ENCODE results near the gene BABAM2. TPM values are rescaled to one million over a fixed set of nuclear protein-coding genes. Genes with fewer than 3 reads are reported as not detected.
A peak's percentile ranks its signal among the peaks of the same experiment; 100 is the strongest.

BABAM2 gene
- total RNA-seq, 1 donor from 2014 or later, result 41.0 TPM

- Histone ChIP-seq H3K36me3 (no peaks in the 10 kb centered on the region), H3K4me1 (peaks cover 91% of the 10 kb centered on the region), H3K9me3 (no peaks in the 10 kb centered on the region), H3K27me3 (no peaks in the 10 kb centered on the region), H3K4me3 (no peak overlapping the region), H3K27ac (peak overlapping the region; percentile 82)
- DNase-seq (ENCODE audit: extremely low spot score in 2 of 2), result no peak
- intact Hi-C loops (cut with DNase I), result loop anchor here (10.0 kb wide), 1 partner anchor 1999 kb away; the partner anchor contains the start of genes ADGRF3 and SELENOI
- TF ChIP-seq POLR2AphosphoS5 (IDR thresholded peaks at IDR 0.05; ENCODE audit: insufficient read depth in 1 of 2, low read depth in 1 of 2) (no peak), POLR2A (IDR thresholded peaks at IDR 0.05) (no peak)
Observed at GRCh38 chr2:28343971-28344715, 453.6 kb downstream of the BABAM2 start.

- intact Hi-C loops (cut with DNase I), result loop anchor here (10.0 kb wide), 1 partner anchor 2000 kb away; the partner anchor contains the start of genes ADGRF3 and SELENOI
- Histone ChIP-seq H3K4me3 (no peak overlapping the region), H3K4me1 (peaks cover 84% of the 10 kb centered on the region), H3K9me3 (no peaks in the 10 kb centered on the region), H3K36me3 (no peaks in the 10 kb centered on the region), H3K27ac (peak overlapping the region; percentile 82), H3K27me3 (no peaks in the 10 kb centered on the region)
- TF ChIP-seq CTCF (IDR thresholded peaks at IDR 0.05) (no peak), POLR2AphosphoS5 (IDR thresholded peaks at IDR 0.05; ENCODE audit: insufficient read depth in 1 of 2, low read depth in 1 of 2) (no peak), POLR2A (IDR thresholded peaks at IDR 0.05) (no peak)
- no peak for DNase-seq (ENCODE audit: extremely low spot score in 2 of 2)
Observed at GRCh38 chr2:28344756-28345373, 454.3 kb downstream of the BABAM2 start.

GRCh38 chr2:28345619-28346018 lies 455.1 kb downstream of the BABAM2 start:
- Histone ChIP-seq H3K9me3 (no peaks in the 10 kb centered on the region), H3K36me3 (no peaks in the 10 kb centered on the region), H3K4me1 (peaks cover 78% of the 10 kb centered on the region), H3K27ac (peak overlapping the region; percentile 82), H3K4me3 (no peak overlapping the region), H3K27me3 (no peaks in the 10 kb centered on the region)
- intact Hi-C loops (cut with DNase I), result loop anchor here (10.0 kb wide), 1 partner anchor 2001 kb away; the partner anchor contains the start of genes ADGRF3 and SELENOI
- no peak for DNase-seq (ENCODE audit: extremely low spot score in 2 of 2)
- TF ChIP-seq POLR2A (IDR thresholded peaks at IDR 0.05), result no peak
- no peak for TF ChIP-seq CTCF (IDR thresholded peaks at IDR 0.05)
- no peak for TF ChIP-seq POLR2AphosphoS5 (IDR thresholded peaks at IDR 0.05; ENCODE audit: insufficient read depth in 1 of 2, low read depth in 1 of 2)

- Histone ChIP-seq H3K4me3 (no peak overlapping the region), H3K27me3 (no peaks in the 10 kb centered on the region), H3K27ac (peak overlapping the region; percentile 82), H3K36me3 (no peaks in the 10 kb centered on the region), H3K9me3 (no peaks in the 10 kb centered on the region), H3K4me1 (peaks cover 69% of the 10 kb centered on the region)
- TF ChIP-seq POLR2A (IDR thresholded peaks at IDR 0.05) (no peak), CTCF (IDR thresholded peaks at IDR 0.05) (no peak), POLR2AphosphoS5 (IDR thresholded peaks at IDR 0.05; ENCODE audit: insufficient read depth in 1 of 2, low read depth in 1 of 2) (peak in 1 of 2 donors; percentile 35)
- intact Hi-C loops (cut with DNase I), result loop anchor here (10.0 kb wide), 1 partner anchor 2002 kb away; the partner anchor contains the start of genes ADGRF3 and SELENOI
- no peak for DNase-seq (ENCODE audit: extremely low spot score in 2 of 2)
Observed at GRCh38 chr2:28346587-28346986, 456.1 kb downstream of the BABAM2 start.

GRCh38 chr2:28347193-28347592 lies 456.7 kb downstream of the BABAM2 start:
- Histone ChIP-seq H3K27ac (peak overlapping the region; percentile 82), H3K36me3 (no peaks in the 10 kb centered on the region), H3K4me1 (peaks cover 69% of the 10 kb centered on the region), H3K4me3 (no peak overlapping the region), H3K9me3 (no peaks in the 10 kb centered on the region), H3K27me3 (no peaks in the 10 kb centered on the region)
- DNase-seq (ENCODE audit: extremely low spot score in 2 of 2), result no peak
- intact Hi-C loops (cut with DNase I), result loop anchor here (10.0 kb wide), 1 partner anchor 2002 kb away; the partner anchor contains the start of genes ADGRF3 and SELENOI
- no peak for TF ChIP-seq CTCF (IDR thresholded peaks at IDR 0.05)
- no peak for TF ChIP-seq POLR2AphosphoS5 (IDR thresholded peaks at IDR 0.05; ENCODE audit: insufficient read depth in 1 of 2, low read depth in 1 of 2)
- no peak for TF ChIP-seq POLR2A (IDR thresholded peaks at IDR 0.05)

Measured in vagina (tissue), 2 donors.